GM20431 (cell line): ENCODE data around the gene BIN1.
"Not testable (repeated sequence)": the region's sequence is repeated elsewhere in the genome, so short reads cannot be mapped to it uniquely, and the experiment has no call there.

Source experiments
- in situ Hi-C: fragments of 300-500 bp; cut with MseI, MboI; formaldehyde crosslinking; loops from one replicate; pipeline ENCODE4 v1.15.0; 2020; ENCODE audit warnings: low sequenced_read_pairs; ENCODE audit not compliant: unreplicated experiment

BIN1 gene

GRCh38 chr2:127039387-127040031 is 67.4 kb downstream of the BIN1 start:
- in situ Hi-C loops: no loop called here

- in situ Hi-C loops: no loop called here
Observed at GRCh38 chr2:127037476-127037875, 69.5 kb downstream of the BIN1 start.

- in situ Hi-C loops: no loop called here
Observed at GRCh38 chr2:127034883-127035611, 71.9 kb downstream of the BIN1 start.

GRCh38 chr2:127034051-127034450 is 72.9 kb downstream of the BIN1 start:
- in situ Hi-C loops: no loop called here

GRCh38 chr2:127032621-127033020 is 74.3 kb downstream of the BIN1 start:
- in situ Hi-C loops: no loop called here

GRCh38 chr2:127029350-127030051 is 77.5 kb downstream of the BIN1 start:
- in situ Hi-C loops: no loop called here

GRCh38 chr2:127028745-127029144 is 78.2 kb downstream of the BIN1 start:
- in situ Hi-C loops: not testable (repeated sequence)

GRCh38 chr2:127027715-127028114 is 79.2 kb downstream of the BIN1 start:
- in situ Hi-C loops: no loop called here

- in situ Hi-C loops: no loop called here
Observed at GRCh38 chr2:127025359-127026166, 81.4 kb downstream of the BIN1 start.

GRCh38 chr2:127024769-127025358 is 82.1 kb downstream of the BIN1 start:
- in situ Hi-C loops: no loop called here

GRCh38 chr2:127023504-127023903 is 83.5 kb downstream of the BIN1 start:
- in situ Hi-C loops: no loop called here

- in situ Hi-C loops: no loop called here
Observed at GRCh38 chr2:127022817-127023216, 84.1 kb downstream of the BIN1 start.

GRCh38 chr2:127020536-127020935 is 86.4 kb downstream of the BIN1 start:
- in situ Hi-C loops: no loop called here

- in situ Hi-C loops: no loop called here
Observed at GRCh38 chr2:127017548-127017947, 89.4 kb downstream of the BIN1 start.

- in situ Hi-C loops: no loop called here
Observed at GRCh38 chr2:127016329-127016728, 90.6 kb downstream of the BIN1 start.

- in situ Hi-C loops: no loop called here
Observed at GRCh38 chr2:127015106-127015910, 91.6 kb downstream of the BIN1 start.

- in situ Hi-C loops: no loop called here
Observed at GRCh38 chr2:127014630-127015029, 92.3 kb downstream of the BIN1 start.

- in situ Hi-C loops: no loop called here
Observed at GRCh38 chr2:127014224-127014623, 92.7 kb downstream of the BIN1 start.

- in situ Hi-C loops: no loop called here
Observed at GRCh38 chr2:127012868-127013267, 94.1 kb downstream of the BIN1 start.
